NB4 (cell line): ENCODE results near the gene AS3MT.

ENCODE experiments used
- DNase-seq: peaks from one replicate; pipeline ENCODE4 v3.0.0; 2010; ENCODE audit warnings: low read depth
- H3K4me3 ChIP-seq: one replicate; pipeline ENCODE4 v1.5.1; 2011; ENCODE audit warnings: mild to moderate bottlenecking, low read depth, low read length, moderate library complexity
- MYC ChIP-seq: IDR thresholded peaks from 2 replicates; pipeline ENCODE4 v1.6.1; 2011; ENCODE audit warnings: low read depth, low read length
- POLR2A ChIP-seq: IDR thresholded peaks from 2 replicates; pipeline ENCODE4 v1.6.1; 2011; ENCODE audit warnings: mild to moderate bottlenecking; ENCODE audit not compliant: insufficient read length; ENCODE audit errors: extremely low read depth
- TF ChIP-seq, protein P1 (sequence below): IDR thresholded peaks from 2 replicates; pipeline ENCODE4 v1.6.1; 2011; ENCODE audit warnings: low read depth, low read length
- TF ChIP-seq, protein P2 (sequence below): IDR thresholded peaks from one replicate; pipeline ENCODE4 v1.5.1; 2012; ENCODE audit warnings: low read depth, low read length

The AS3MT gene

DNA sequence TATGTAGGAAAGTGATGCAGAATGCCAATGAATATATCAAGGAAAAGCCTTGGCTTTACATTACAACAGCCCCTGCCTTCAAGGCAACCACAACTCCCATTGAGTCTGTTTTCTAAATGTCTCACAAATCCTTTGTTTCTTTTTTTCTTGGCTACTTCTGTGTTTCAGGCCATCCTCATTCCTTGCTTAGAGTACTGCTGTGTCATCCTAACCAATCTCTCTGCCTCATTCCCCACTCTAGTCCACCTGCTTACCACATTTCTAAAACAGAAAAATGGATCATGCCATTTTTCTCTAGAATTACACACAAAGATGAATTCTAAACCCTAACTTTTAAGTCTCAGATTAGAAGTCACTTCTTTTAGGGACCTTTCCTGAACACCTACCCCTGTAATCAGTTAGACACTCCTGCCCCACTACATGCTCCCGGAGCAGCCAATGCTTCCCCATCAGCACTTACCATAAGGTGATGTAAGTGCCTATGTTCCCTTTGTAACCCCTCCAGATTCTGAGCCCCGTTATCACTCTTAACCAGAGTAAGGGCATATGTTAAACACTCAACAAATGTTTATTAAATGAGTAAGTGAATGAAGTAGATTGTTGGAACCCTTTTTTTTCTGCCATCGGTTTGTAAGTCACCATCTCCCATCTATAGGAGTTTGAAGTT is 12.4 kb upstream of the AS3MT start:
- no peak for DNase-seq
- TF ChIP-seq MYC = no peak
- H3K4me3 ChIP-seq = no peak overlapping the region

DNA sequence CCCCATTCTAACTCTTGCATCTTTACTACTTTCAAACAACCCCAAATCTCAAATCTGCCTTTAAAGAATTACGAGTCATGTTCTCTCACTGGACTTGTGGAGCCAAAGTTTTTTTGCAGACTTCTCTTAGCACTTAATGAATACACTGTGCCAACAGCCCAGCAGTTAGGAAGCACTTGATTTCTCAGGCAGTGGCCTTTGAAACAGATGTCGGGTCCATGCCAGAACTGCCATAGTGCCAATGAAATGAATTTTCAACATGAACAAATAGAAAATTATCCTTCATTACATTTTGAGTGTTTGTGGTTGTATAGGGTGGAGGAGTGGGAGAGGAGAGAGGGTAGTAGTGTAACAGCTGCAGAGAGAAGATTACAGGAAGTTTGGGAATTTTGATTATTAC is 9.4 kb upstream of the AS3MT start:
- DNase-seq = no peak
- TF ChIP-seq, protein P1, sequence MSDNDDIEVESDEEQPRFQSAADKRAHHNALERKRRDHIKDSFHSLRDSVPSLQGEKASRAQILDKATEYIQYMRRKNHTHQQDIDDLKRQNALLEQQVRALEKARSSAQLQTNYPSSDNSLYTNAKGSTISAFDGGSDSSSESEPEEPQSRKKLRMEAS = no peak
- no peak overlapping the region for H3K4me3 ChIP-seq

DNA sequence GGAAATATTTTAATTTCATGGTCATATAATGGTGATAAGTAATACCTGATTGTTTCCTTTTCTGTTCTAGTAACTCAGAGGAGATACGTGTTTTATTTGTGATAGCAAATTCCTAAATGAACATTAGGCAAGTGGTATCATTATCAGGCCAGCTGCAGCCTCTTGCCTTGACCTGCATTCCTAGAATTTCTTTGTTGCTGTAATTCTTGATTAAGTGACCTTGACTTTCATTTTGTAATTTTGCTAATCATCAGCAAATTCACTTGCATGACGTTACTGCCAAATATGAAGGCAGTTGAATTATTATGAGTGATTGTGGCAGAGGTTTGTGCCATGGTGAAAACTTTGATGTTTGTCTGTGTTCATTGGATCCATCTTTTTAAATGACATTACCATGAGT is 5.6 kb upstream of the AS3MT start:
- H3K4me3 ChIP-seq = no peak overlapping the region
- DNase-seq = no peak
- no peak for TF ChIP-seq POLR2A
- TF ChIP-seq, protein P1 = no peak
- TF ChIP-seq, protein P2, sequence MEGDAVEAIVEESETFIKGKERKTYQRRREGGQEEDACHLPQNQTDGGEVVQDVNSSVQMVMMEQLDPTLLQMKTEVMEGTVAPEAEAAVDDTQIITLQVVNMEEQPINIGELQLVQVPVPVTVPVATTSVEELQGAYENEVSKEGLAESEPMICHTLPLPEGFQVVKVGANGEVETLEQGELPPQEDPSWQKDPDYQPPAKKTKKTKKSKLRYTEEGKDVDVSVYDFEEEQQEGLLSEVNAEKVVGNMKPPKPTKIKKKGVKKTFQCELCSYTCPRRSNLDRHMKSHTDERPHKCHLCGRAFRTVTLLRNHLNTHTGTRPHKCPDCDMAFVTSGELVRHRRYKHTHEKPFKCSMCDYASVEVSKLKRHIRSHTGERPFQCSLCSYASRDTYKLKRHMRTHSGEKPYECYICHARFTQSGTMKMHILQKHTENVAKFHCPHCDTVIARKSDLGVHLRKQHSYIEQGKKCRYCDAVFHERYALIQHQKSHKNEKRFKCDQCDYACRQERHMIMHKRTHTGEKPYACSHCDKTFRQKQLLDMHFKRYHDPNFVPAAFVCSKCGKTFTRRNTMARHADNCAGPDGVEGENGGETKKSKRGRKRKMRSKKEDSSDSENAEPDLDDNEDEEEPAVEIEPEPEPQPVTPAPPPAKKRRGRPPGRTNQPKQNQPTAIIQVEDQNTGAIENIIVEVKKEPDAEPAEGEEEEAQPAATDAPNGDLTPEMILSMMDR = no peak
- no peak for TF ChIP-seq MYC

DNA sequence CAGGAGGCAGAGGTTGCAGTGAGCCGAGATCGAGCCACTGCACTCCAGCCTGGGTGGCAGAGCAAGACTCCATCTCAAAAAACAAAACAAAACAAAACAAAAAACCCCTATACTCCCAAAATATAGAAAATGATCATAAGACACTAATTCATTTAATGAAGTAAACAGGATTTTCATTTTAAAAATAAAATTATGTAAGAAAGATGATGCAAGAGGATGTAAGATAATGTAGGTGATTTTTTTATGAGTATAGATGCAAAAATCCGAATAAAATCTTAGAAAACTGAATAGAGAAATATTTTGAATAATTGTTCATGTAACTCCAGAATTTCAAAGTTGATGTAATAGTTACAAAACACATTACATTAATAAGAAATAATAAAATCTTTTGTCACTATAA is 3.6 kb upstream of the AS3MT start:
- no peak for DNase-seq
- TF ChIP-seq POLR2A (no peak), MYC (no peak)
- TF ChIP-seq, protein P2 = no peak
- TF ChIP-seq, protein P1 = no peak
- no peak overlapping the region for H3K4me3 ChIP-seq

DNA sequence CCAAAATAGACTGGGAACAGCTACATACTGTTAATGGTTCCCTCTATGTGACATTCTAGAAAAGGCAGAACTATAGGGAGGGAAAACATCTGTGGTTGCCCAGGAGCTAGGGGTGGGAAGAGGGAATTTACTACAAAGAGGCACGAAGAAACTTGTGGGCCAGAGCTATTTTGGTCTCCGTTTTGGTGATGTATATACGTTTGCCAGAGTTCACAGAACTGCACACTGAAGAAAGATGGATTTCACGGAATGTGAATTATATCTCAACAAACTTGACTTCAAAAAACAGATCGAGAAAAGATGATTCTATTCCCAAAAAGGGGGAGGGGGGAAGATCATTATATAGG is 386 bp upstream of the AS3MT start:
- H3K4me3 ChIP-seq = no peak overlapping the region
- no peak for DNase-seq
- no peak for TF ChIP-seq MYC
- no peak for TF ChIP-seq POLR2A
- TF ChIP-seq, protein P1 = no peak
- TF ChIP-seq, protein P2 = no peak

DNA sequence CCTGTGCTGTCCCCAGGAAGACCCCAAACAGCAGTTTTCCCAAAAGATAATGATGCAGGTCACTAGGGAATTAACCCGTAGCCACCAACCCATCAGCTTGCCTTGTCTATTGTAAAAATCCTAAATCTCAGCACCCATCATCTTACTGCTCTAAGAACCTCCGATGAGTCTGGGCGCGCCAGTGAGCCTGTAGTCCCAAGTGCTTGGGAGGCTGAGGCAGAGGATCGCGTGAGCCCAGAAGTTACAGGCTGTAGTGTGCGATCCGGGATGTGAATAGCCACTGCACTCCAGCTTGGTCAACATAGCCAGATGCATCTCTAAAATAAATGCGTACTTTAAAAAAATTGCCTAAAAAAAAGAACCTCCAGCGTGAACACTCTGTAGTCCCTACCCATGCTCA is 951 bp downstream of the AS3MT start:
- no peak for TF ChIP-seq MYC
- TF ChIP-seq, protein P1 = no peak
- no peak for TF ChIP-seq POLR2A
- TF ChIP-seq, protein P2 = no peak
- no peak for DNase-seq
- no peak overlapping the region for H3K4me3 ChIP-seq

DNA sequence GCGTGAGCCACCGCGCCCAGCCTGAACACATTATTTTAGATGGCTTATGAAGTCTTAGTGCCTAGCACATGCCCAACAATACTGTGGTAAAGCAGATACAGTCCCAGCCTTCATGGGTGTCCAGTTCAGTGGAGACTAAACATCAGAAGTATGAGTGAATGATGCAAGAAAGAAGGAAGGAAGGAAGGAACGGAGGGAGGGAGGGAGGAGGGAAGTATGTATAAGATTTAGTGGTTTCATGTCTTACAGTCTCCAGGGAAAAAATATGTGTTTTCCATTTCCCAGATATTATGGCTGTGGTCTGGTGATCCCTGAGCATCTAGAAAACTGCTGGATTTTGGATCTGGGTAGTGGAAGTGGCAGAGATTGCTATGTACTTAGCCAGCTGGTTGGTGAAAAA is 2.9 kb downstream of the AS3MT start:
- H3K4me3 ChIP-seq = no peak overlapping the region
- TF ChIP-seq MYC (no peak), POLR2A (no peak)
- TF ChIP-seq, protein P2 = no peak
- TF ChIP-seq, protein P1 = no peak
- no peak for DNase-seq
